Nephron (organoid): ENCODE measurements around the gene MGARP.

Experiments
- H3K27ac Mint-ChIP-seq, 3 experiments: 2 replicates each; pipeline ENCODE4 v1.8.0; 2020; ENCODE audit warnings: mixed read lengths in 3 of 3, mild to moderate bottlenecking in 2 of 3, moderate library complexity in 1 of 3
- H3K27me3 Mint-ChIP-seq: 2 replicates; pipeline ENCODE4 v1.8.0; 2021; ENCODE audit warnings: low read depth, mild to moderate bottlenecking, moderate library complexity, mixed read lengths
- H3K36me3 Mint-ChIP-seq: 2 replicates; pipeline ENCODE4 v1.8.0; 2020; ENCODE audit warnings: low read depth, mixed read lengths
- H3K4me1 Mint-ChIP-seq: 2 replicates; pipeline ENCODE4 v1.8.0; 2020; ENCODE audit warnings: mixed read lengths
- H3K4me3 Mint-ChIP-seq, 3 experiments: 2 replicates each; pipeline ENCODE4 v1.8.0; 2020; ENCODE audit warnings: mild to moderate bottlenecking in 3 of 3, mixed read lengths in 3 of 3, moderate library complexity in 2 of 3
- H3K9me3 Mint-ChIP-seq: 2 replicates; pipeline ENCODE4 v1.8.0; 2020; ENCODE audit warnings: mixed read lengths
- TF ChIP-seq, protein P1 (sequence below), 3 experiments: fragments of 200-600 bp; sonication (generic); IDR thresholded peaks; one replicate each; pipeline ENCODE4 v1.5.0; 2021; ENCODE audit warnings: antibody characterized with exemption in 3 of 3; ENCODE audit not compliant: unreplicated experiment in 3 of 3

MGARP gene

DNA sequence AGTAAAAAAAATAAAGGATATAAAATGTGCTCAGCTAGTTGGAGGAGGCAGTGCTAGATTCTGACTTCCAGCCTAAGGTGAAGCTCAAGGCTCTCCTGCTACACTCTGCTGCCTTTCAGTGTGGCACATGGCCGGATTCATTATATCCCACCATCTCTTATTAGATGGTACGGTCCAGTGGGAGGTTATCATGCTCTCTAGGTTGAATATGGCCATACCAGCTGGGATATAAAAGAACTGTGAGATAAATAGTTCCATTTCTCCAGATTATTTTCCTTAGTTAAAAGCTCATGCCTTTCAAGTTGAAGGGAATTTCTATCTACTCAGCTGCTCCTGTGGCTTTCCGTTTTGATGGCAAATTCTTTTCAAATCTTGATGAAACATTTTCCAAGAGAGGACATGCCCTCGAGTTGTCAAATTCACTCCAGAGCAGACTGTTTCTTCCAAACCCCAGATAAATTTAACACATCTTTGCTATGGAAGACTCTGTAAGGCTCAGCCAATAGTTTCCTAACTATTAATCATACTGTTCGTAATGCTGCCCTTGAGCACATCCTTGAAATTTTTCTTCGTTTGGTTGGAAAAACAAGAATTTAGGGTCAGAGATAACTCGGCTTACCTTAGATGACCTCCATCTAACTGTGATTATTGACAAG lies 2.2 kb upstream of the MGARP start:
- TF ChIP-seq, protein P1, sequence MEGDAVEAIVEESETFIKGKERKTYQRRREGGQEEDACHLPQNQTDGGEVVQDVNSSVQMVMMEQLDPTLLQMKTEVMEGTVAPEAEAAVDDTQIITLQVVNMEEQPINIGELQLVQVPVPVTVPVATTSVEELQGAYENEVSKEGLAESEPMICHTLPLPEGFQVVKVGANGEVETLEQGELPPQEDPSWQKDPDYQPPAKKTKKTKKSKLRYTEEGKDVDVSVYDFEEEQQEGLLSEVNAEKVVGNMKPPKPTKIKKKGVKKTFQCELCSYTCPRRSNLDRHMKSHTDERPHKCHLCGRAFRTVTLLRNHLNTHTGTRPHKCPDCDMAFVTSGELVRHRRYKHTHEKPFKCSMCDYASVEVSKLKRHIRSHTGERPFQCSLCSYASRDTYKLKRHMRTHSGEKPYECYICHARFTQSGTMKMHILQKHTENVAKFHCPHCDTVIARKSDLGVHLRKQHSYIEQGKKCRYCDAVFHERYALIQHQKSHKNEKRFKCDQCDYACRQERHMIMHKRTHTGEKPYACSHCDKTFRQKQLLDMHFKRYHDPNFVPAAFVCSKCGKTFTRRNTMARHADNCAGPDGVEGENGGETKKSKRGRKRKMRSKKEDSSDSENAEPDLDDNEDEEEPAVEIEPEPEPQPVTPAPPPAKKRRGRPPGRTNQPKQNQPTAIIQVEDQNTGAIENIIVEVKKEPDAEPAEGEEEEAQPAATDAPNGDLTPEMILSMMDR (IDR thresholded peaks at IDR 0.05; ENCODE audit: unreplicated experiment in 3 of 3), result no peak
- H3K4me1 Mint-ChIP-seq, result peaks cover 12% of the 10 kb centered on the region
- H3K36me3 Mint-ChIP-seq, result peaks cover 5% of the 10 kb centered on the region

DNA sequence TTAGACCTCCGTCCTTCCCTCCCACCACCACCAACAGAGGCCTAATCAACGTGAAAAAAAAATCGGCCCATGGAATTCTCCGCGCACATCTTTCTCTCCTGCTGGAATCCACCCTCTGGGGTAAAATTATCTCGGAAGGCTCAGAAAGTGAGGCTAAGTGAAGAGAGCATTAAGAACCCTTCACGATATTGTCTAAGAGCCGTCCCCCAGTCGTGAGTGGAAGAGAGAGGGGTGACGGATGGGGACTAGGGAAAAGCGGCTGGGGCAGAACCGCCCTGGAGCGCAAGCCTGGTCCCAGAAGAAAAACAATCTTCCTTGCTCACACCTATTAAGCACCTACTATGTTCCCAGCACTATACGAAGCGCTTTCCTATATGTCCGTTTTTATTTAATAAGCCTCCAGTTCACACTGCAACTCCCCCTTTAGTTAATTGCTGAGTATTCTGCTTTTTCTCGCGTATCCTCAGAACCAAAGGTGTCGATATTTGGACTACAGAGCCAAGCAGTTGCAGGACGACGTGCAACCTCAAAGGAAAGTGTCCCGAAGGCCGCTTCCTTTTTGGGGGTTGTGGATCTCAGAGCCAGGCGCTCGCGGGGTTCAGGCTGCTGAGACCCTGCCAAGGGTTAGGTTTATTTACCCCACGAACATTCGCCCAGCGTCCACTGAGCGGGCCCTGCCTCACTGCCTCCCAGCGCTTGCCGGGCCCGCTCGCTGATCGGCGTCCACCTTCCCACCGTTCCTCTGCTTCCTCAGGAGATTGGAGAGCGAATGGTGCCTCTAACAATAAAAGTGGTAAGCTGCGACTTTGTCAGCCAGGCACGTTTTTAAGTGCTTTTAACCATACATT lies 889 bp downstream of the MGARP start:
- H3K9me3 Mint-ChIP-seq, result no peaks in the 10 kb centered on the region
- H3K4me1 Mint-ChIP-seq, result peaks cover 12% of the 10 kb centered on the region
- no peaks in the 10 kb centered on the region for H3K36me3 Mint-ChIP-seq
- peaks cover 58% of the 10 kb centered on the region for H3K27me3 Mint-ChIP-seq
- H3K27ac Mint-ChIP-seq, result no peak overlapping the region
- TF ChIP-seq, protein P1 (IDR thresholded peaks at IDR 0.05; ENCODE audit: unreplicated experiment in 3 of 3), result no peak
- H3K4me3 Mint-ChIP-seq, result peak overlapping the region; percentile 72 to 80 (median 77)

More for the DNA sequence above, 2.2 kb upstream of the MGARP start:
- Mint-ChIP-seq H3K4me3 (no peak overlapping the region), H3K27ac (no peak overlapping the region), H3K9me3 (no peaks in the 10 kb centered on the region), H3K27me3 (peaks cover 48% of the 10 kb centered on the region)

DNA sequence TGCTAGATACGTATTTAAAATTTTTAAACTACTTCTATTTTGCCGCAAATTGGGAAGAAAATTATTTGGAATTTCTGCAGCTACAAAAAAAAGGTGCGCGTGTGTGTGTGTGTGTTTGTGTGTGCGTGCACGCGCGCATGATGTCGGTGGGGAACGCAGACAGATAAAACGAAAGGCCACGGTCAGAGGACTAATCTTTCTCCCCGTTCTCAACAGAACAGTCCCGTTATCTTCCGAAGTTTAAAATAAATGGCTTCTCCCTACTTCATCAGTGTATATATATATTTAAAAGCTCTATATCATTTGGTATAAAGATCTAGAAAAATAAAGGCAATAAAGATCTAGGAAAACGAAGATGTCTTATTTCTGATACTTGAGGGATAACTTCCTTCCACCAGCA lies 1.5 kb downstream of the MGARP start:
- Mint-ChIP-seq H3K27ac (no peak overlapping the region), H3K9me3 (no peaks in the 10 kb centered on the region), H3K27me3 (peaks cover 58% of the 10 kb centered on the region), H3K4me1 (peaks cover 12% of the 10 kb centered on the region), H3K36me3 (no peaks in the 10 kb centered on the region), H3K4me3 (peak overlapping the region; percentile 72 to 80 (median 77))
- TF ChIP-seq, protein P1 (IDR thresholded peaks at IDR 0.05; ENCODE audit: unreplicated experiment in 3 of 3), result no peak

DNA sequence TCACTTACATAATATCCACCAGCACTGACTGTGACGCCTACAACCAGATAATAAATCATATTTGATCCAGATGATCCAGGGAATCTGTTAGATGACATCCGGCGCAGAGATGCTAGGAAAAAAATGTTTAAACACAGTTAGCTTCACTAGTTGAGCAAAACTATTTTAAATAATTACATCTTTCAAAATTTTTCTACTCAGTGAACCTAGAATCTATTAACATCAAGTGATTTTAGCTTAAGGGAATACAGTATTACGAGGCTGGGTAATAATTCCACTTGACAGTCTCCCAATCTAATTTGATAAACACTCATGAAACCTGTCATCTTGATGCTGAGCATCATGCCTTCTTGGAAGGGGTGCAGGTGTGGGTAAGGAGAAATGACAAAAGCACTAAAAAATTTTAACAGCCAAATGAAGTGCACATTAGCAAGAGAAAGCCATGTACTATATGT lies 4.7 kb downstream of the MGARP start:
- Mint-ChIP-seq H3K9me3 (no peaks in the 10 kb centered on the region), H3K4me1 (peaks cover 12% of the 10 kb centered on the region), H3K27ac (no peak overlapping the region), H3K4me3 (no peak overlapping the region), H3K27me3 (peaks cover 40% of the 10 kb centered on the region), H3K36me3 (no peaks in the 10 kb centered on the region)
- TF ChIP-seq, protein P1 (IDR thresholded peaks at IDR 0.05; ENCODE audit: unreplicated experiment in 3 of 3), result no peak

DNA sequence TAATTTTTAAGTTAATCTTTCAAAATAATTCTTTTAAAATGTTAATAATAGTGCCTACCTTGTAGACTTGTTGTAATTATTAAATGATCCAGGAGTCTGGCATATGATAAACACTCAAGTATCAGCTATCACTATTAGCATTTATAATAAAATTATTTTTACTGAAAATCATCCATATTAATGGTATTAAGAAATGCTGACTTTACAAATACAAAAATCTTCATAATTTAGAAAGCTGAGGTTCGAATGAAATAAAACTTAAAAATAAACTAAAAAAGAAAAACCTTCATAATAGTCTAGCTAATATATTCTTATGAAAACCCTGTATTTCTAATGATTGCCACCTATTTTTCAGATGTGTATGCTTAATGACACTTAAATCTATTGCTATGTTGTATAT lies 5.2 kb downstream of the MGARP start:
- no peaks in the 10 kb centered on the region for H3K9me3 Mint-ChIP-seq
- TF ChIP-seq, protein P1 (IDR thresholded peaks at IDR 0.05; ENCODE audit: unreplicated experiment in 3 of 3), result no peak
- H3K4me3 Mint-ChIP-seq, result no peak overlapping the region
- peaks cover 12% of the 10 kb centered on the region for H3K4me1 Mint-ChIP-seq
- H3K27ac Mint-ChIP-seq, result no peak overlapping the region
- no peaks in the 10 kb centered on the region for H3K36me3 Mint-ChIP-seq
- peaks cover 34% of the 10 kb centered on the region for H3K27me3 Mint-ChIP-seq
